Uterus (tissue), 2 donors: ENCODE measurements around the gene SCYGR8.

Experiments used
- CTCF ChIP-seq, 4 experiments: fragments of 200-600 bp in 2 of 4; fragments of 450-650 bp in 2 of 4; sonication (generic) in 2 of 4; IDR thresholded peaks; one replicate each; pipeline ENCODE4 v1.5.1; 2016 to 2019; ENCODE audit warnings: antibody characterized with exemption in 4 of 4, mild to moderate bottlenecking in 2 of 4, moderate library complexity in 1 of 4
- POLR2A ChIP-seq, 2 donors: fragments of 450-650 bp; IDR thresholded peaks; one replicate each; pipeline ENCODE4 v1.6.1; 2016; ENCODE audit warnings: antibody characterized with exemption in 2 of 2, mild to moderate bottlenecking in 1 of 2, moderate library complexity in 1 of 2

GRCh38 chr2:227785293-227785692, 39.6 kb downstream of the SCYGR8 start:
- TF ChIP-seq CTCF (IDR thresholded peaks at IDR 0.05) (no peak), POLR2A (IDR thresholded peaks at IDR 0.05) (no peak)
